Ectodermal cell (in vitro differentiated cells): Measurements from ENCODE around the gene USP24.

Experiments used
- H3K27ac ChIP-seq: 2 replicates; pipeline ENCODE4 v1.7.0; 2013; ENCODE audit warnings: mild to moderate bottlenecking, low read depth, low read length; ENCODE audit not compliant: insufficient read depth, poor library complexity, severe bottlenecking
- H3K27me3 ChIP-seq: 2 replicates; pipeline ENCODE4 v1.7.0; 2013; ENCODE audit warnings: mild to moderate bottlenecking, low read length; ENCODE audit not compliant: insufficient read depth, control insufficient read depth, poor library complexity, severe bottlenecking
- H3K36me3 ChIP-seq: one replicate; pipeline ENCODE4 v1.7.0; 2013; ENCODE audit warnings: low read length; ENCODE audit not compliant: control insufficient read depth, insufficient read depth
- H3K4me1 ChIP-seq: one replicate; pipeline ENCODE4 v1.7.0; 2013; ENCODE audit warnings: low read length; ENCODE audit not compliant: control insufficient read depth, insufficient read depth
- H3K4me3 ChIP-seq: 2 replicates; pipeline ENCODE4 v1.7.0; 2013; ENCODE audit warnings: low read depth, low read length, control low read depth; ENCODE audit not compliant: insufficient read depth
- H3K9me3 ChIP-seq: 2 replicates; pipeline ENCODE4 v1.7.0; 2013; ENCODE audit warnings: mild to moderate bottlenecking, low read length, moderate library complexity; ENCODE audit not compliant: control insufficient read depth
- WGBS, 2 experiments: methylation state at CpG; one replicate each; pipeline ENCODE4 v1.1.7; 2013; ENCODE audit warnings: missing lambda C conversion rate in 2 of 2; 5-methylcytosine and 5-hydroxymethylcytosine counted together

The USP24 gene

GRCh38 chr1:55067022-55067778 lies 148.0 kb downstream of the USP24 start:
- no peaks in the 10 kb centered on the region for H3K9me3 ChIP-seq
- WGBS, 2 experiments, result 96% methylated on average over 16 of the region's 17 CpGs
- H3K27me3 ChIP-seq, result no peaks in the 10 kb centered on the region
- H3K4me3 ChIP-seq, result no peak overlapping the region
- no peak overlapping the region for H3K27ac ChIP-seq
- no peaks in the 10 kb centered on the region for H3K4me1 ChIP-seq
- peaks cover 32% of the 10 kb centered on the region for H3K36me3 ChIP-seq

DNA sequence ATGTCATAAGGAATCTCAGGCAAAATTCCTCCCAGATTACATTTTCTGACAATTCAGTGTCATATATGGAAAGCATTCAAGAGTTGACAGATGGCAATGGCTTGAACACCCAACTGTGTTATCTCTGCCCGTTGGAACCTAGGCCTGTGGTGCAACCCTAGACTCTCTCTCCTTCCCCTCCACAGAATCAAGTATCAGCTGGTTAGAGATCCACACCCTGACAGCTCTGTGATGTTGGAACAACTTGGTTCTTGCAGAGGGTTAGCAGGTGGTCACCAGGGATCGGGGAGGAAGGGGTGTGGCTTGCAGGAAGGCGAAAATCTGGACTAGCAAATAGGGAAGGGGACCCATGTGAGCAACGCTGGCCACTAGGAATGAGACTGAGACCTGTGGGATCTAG lies 149.5 kb downstream of the USP24 start:
- Histone ChIP-seq H3K4me3 (no peak overlapping the region), H3K36me3 (peaks cover 22% of the 10 kb centered on the region), H3K27ac (no peak overlapping the region), H3K9me3 (no peaks in the 10 kb centered on the region), H3K4me1 (no peaks in the 10 kb centered on the region), H3K27me3 (no peaks in the 10 kb centered on the region)
- 93 to 94% methylated on average over 4 of the region's 4 CpGs for WGBS, 2 experiments

GRCh38 chr1:55064861-55065263 lies 150.3 kb downstream of the USP24 start:
- WGBS, 2 experiments, result 91 to 95% methylated on average over 2 of the region's 2 CpGs
- no peak overlapping the region for H3K4me3 ChIP-seq
- H3K27me3 ChIP-seq, result no peaks in the 10 kb centered on the region
- peaks cover 14% of the 10 kb centered on the region for H3K36me3 ChIP-seq
- no peaks in the 10 kb centered on the region for H3K9me3 ChIP-seq
- no peak overlapping the region for H3K27ac ChIP-seq
- no peaks in the 10 kb centered on the region for H3K4me1 ChIP-seq

GRCh38 chr1:55064071-55064581 lies 151.0 kb downstream of the USP24 start:
- 80 to 83% methylated on average over 12 of the region's 12 CpGs for WGBS, 2 experiments
- Histone ChIP-seq H3K9me3 (no peaks in the 10 kb centered on the region), H3K36me3 (peaks cover 11% of the 10 kb centered on the region), H3K27me3 (no peaks in the 10 kb centered on the region), H3K27ac (no peak overlapping the region), H3K4me1 (no peaks in the 10 kb centered on the region), H3K4me3 (no peak overlapping the region)

DNA sequence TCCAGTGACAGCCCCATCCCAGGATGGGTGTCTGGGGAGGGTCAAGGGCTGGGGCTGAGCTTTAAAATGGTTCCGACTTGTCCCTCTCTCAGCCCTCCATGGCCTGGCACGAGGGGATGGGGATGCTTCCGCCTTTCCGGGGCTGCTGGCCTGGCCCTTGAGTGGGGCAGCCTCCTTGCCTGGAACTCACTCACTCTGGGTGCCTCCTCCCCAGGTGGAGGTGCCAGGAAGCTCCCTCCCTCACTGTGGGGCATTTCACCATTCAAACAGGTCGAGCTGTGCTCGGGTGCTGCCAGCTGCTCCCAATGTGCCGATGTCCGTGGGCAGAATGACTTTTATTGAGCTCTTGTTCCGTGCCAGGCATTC lies 151.6 kb downstream of the USP24 start:
- Histone ChIP-seq H3K9me3 (no peaks in the 10 kb centered on the region), H3K4me1 (no peaks in the 10 kb centered on the region), H3K27ac (no peak overlapping the region), H3K36me3 (peaks cover 5% of the 10 kb centered on the region), H3K27me3 (no peaks in the 10 kb centered on the region), H3K4me3 (no peak overlapping the region)
- 93 to 96% methylated on average over 9 of the region's 9 CpGs for whole genome bisulfite sequencing, 2 experiments

DNA sequence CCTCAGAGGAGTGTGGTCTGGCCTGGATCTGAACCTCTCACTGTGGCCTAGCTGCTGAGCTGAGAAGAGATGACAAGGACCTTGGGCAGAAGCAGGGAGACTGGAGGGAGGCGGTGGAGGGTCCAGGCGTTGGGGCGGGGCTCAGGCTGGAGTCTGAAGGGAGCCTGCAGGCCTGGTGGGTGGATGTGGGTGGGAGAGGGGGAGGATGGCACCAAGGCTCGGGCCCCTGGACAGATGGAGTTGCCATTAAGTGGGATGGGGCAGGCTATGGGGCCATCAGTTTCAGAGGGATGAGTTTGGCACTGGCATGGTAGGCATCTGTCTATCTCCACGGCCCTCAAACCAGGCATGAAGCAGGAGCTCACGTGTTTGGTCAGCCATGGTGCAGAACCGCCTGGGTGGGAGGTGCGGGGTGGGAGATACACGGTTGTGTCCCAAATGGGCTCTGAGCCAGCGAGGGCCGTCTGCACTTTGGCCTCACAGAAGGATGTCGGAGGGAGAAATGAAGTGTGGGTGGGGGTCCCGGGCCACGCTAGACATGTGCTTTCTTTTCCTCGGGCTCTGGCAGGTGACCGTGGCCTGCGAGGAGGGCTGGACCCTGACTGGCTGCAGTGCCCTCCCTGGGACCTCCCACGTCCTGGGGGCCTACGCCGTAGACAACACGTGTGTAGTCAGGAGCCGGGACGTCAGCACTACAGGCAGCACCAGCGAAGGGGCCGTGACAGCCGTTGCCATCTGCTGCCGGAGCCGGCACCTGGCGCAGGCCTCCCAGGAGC lies 152.2 kb downstream of the USP24 start:
- Histone ChIP-seq H3K4me1 (no peaks in the 10 kb centered on the region), H3K36me3 (peaks cover 5% of the 10 kb centered on the region), H3K27ac (no peak overlapping the region), H3K27me3 (no peaks in the 10 kb centered on the region), H3K4me3 (no peak overlapping the region), H3K9me3 (no peaks in the 10 kb centered on the region)
- 95% methylated on average over 29 of the region's 29 CpGs for WGBS, 2 experiments

GRCh38 chr1:55061706-55062321 lies 153.3 kb downstream of the USP24 start:
- no peaks in the 10 kb centered on the region for H3K9me3 ChIP-seq
- no peaks in the 10 kb centered on the region for H3K36me3 ChIP-seq
- H3K4me3 ChIP-seq, result no peak overlapping the region
- no peak overlapping the region for H3K27ac ChIP-seq
- no peaks in the 10 kb centered on the region for H3K4me1 ChIP-seq
- no peaks in the 10 kb centered on the region for H3K27me3 ChIP-seq
- 91% methylated on average over 4 of the region's 4 CpGs for WGBS, 2 experiments

- WGBS, 2 experiments, result 90 to 91% methylated on average over 13 of the region's 13 CpGs
- H3K9me3 ChIP-seq, result no peaks in the 10 kb centered on the region
- H3K4me3 ChIP-seq, result no peak overlapping the region
- H3K27me3 ChIP-seq, result no peaks in the 10 kb centered on the region
- H3K4me1 ChIP-seq, result no peaks in the 10 kb centered on the region
- H3K27ac ChIP-seq, result no peak overlapping the region
- H3K36me3 ChIP-seq, result no peaks in the 10 kb centered on the region
Observed at GRCh38 chr1:55061000-55061705, 154.0 kb downstream of the USP24 start.

DNA sequence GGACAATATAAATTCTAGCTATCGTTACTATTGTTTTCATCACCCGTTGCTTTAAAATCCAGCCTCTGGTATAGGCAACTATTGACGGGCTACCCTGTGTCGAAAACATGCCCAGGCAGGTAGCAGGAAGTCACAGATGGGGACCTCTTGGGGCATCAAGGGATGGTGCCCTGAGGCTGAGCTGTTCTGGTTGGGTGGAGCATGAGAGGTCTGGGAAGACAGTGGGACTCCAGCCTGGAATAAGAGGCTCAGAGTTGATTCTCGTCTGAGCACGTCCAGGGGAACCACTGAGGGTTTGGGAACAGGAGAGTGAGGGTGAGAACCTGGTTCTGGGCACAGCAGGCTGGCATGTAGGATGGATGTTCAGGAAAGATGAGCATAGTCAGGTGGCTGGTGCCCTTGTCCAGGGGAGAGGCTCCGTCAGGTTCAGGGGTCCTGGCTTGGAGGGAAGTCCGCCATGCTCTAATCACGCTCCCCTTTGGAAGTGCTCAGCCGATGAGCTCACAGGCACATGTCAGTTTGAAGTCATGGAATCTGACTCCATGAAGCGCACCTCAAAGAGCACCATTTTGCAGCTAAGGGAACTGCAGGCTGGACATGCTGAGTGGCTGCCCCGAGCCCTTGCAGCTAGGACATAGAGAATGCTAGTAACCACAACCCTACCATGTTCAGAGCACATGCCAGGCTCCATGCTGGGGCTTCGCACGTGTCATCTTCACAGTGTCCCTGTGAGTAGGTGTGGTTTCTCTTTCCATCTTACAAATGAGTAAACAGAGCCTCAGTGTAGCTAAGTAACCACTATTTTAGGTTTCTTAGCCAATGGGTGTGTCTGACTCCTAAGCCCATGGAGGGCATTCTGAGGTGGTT lies 154.8 kb downstream of the USP24 start:
- WGBS, 2 experiments, result 95 to 96% methylated on average over 14 of the region's 14 CpGs
- no peak overlapping the region for H3K27ac ChIP-seq
- H3K4me3 ChIP-seq, result no peak overlapping the region
- H3K36me3 ChIP-seq, result no peaks in the 10 kb centered on the region
- no peaks in the 10 kb centered on the region for H3K9me3 ChIP-seq
- H3K27me3 ChIP-seq, result no peaks in the 10 kb centered on the region
- no peaks in the 10 kb centered on the region for H3K4me1 ChIP-seq
